ENCODE data around the gene MYO5C.
"Not testable (repeated sequence)": the region's sequence is repeated elsewhere in the genome, so short reads cannot be mapped to it uniquely, and the experiment has no call there.

Gene MYO5C

DNA sequence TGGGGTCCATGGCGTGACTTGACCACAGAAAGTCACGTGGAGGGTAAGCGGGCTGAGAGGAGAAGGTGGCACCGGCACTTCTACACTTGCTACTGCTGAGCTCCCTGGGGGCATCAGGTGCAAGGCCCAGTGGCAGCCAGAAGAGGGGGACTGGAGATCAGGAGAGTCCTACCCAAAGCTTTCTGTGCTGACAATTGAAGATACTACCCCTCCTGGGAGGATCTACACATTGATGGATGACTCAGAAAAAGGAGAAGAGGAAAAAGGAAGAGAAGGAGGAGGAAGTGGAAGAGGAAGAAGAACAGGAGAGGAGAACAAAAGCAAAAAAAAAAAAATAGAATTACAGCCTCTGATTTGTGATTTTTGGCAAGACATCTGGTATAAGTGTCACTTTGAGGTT is 41.2 kb downstream of the MYO5C start:
- no peak overlapping the region for H3K4me3 ChIP-seq (ENCODE audit: low read length)
- no peak for DNase-seq (ENCODE audit: low read depth, low spot score)

DNA sequence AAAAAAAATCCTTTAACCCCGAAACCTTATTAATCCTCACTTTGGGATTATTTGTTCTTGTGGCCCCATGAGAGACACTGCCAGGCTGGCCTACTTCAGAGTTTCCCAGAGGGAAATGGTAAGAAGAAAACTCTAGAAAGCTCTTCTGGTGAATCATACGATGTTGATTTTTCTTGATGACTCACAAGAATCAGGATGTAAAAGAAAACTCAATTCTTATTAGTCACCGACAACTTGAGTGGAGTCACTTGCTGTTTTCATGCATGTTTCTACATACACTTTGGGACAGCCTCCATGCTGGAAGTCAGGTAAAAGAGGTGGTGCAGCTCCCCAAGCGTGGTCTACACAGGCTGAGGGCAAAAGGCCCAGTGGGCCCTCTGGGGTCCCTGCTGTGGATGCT is 42.8 kb downstream of the MYO5C start:
- DNase-seq (ENCODE audit: low read depth, low spot score): no peak
- H3K4me3 ChIP-seq (ENCODE audit: low read length): no peak overlapping the region

DNA sequence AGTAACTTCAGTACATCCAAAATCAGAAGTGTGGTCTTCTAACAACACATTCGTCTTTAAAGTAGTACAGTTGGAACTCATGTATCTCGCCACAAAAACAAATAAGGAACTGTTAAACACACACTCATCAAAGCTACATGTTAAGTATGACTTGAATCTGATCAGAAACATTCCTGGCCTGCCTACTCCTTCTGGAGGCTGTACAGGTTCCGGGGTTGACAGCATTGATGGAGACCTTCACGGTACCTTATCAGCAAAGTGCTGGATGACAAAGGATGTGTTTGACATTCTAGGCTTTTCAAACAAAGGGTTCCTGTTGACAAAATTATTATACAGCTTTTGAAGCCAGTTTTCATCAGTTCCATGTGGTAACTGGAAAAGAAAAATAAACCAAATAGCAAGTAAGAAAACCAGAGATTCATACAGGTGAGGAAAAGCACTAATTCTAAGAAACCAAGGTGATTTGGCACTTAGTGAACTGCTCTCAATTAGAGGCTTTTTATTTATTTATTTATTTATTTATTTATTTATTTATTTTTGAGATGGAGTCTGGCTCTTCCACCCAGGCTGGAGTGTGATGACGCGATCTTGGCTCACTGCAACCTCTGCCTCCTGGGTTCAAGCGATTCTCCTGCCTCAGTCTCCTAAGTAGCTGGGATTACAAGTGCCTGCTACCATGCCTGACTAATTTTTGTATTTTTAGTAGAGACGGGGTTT is 44.3 kb downstream of the MYO5C start:
- H3K4me3 ChIP-seq (ENCODE audit: low read length): no peak overlapping the region
- no peak for DNase-seq (ENCODE audit: low read depth, low spot score)

DNA sequence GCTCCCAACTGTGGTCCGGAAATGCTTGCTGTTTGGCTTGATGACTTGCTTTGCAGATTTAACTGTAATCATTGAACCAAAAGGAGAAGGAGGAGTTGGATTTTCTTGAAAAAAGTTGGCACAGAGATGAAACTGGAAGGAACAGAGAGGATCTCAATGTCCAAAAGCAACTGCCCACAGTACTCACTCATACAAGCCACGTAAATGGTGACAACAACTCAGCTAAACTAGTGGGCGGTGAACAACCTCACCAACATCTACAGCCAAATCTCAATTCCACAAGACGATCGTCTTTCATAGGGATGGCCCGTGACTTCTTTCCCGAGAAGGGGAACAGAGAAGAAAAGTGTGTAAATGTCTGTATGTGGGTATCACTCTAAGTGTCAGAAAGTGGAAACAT is 48.1 kb downstream of the MYO5C start:
- no peak for DNase-seq (ENCODE audit: low read depth, low spot score)
- no peak overlapping the region for H3K4me3 ChIP-seq (ENCODE audit: low read length)

DNA sequence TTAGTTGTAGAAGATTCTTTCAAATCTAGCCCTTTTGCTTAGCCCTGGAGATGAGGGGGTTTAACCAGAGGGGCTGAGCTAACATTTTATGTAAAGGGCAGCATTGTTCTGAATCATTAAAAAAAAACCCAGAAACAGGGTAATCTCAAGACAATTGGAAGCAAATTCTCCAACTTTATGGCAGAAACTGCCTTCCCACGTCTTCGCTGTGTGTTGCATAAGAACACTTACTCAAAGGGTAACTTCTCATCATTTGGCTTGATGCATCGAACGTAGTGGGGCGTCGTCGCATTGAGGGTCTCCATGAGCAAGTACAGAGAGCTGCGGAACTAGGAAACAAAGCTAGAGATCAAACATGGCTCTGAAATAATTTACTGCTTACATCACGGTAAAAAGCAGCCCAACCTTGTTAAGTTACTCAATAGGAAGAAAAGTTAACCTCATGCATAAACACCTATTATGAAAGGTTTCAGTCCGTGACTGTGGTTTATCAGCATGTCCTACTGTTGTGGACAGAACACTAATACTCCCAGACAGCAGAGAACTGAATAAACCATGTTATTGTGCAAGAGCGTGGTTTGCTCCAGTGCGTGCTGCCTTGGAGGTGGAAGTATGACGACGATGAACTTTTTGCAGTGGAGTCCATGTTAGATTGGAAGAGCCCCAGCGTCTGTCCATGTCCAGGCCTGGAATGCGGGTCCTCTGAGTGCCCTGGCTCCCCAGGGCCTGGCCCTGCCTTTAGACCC is 48.7 kb downstream of the MYO5C start:
- H3K4me3 ChIP-seq (ENCODE audit: low read length): no peak overlapping the region
- no peak for DNase-seq (ENCODE audit: low read depth, low spot score)

DNA sequence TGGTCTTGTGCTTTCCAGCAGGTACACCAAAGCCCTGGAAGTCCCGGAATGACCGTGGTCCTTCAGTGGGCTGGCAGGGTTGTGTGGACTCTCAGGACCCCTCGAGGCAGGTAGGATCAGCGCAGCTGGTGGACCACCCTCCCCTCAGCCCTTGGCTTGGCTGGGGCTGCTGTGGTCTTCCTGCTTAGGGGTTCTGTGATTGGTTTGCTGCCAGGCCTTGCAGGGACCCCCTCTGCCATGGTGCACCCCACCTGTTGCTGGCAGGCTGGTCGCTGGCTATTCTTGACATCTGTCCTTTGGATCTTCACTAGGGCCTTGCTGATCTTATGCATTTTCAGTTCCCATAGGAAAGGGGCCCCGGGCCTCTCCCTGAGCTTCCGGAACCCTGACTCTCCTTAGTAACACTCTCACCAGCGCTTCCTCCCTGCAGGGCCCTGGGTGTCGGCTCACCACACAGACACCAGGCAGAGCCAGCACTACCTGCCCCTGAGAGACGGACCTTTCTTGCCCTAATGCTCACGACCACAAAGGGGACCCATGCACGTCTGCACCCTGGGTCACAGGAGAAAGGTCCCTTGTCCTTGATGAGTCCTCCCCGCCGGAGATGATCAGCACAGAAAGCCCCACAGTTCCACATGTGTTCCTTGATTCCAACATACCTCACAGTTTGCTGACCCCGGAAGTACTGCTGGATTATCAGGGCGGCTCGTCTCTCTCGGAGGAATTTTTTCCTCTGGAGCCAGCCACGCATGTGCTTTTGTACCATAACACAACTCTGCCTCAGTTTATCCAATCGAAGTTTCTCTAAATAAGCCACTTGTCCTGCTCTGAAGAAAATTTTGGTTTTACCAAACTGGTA is 51.7 kb downstream of the MYO5C start:
- no peak overlapping the region for H3K4me3 ChIP-seq (ENCODE audit: low read length)
- DNase-seq (ENCODE audit: low read depth, low spot score): no peak

DNA sequence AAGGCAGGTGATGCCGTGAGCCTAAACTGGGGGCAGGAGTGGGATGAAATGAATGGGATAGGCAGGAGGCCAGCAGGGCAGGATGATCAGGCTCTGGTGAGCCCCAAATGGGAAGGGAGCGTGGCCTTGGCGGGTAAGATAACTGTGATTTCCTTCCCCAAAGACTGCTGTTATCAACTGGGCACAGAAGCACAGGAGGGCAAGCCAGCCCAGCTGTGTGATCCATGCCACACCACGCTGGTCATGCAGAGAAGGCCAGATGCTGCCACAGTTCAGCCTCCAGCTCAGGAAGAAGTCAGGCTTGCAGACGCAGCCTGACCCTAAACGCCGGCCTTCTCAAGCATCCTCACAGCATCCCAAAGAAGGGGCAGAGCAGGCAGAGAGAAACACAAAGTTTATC is 52.3 kb downstream of the MYO5C start:
- no peak overlapping the region for H3K4me3 ChIP-seq (ENCODE audit: low read length)
- no peak for DNase-seq (ENCODE audit: low read depth, low spot score)

DNA sequence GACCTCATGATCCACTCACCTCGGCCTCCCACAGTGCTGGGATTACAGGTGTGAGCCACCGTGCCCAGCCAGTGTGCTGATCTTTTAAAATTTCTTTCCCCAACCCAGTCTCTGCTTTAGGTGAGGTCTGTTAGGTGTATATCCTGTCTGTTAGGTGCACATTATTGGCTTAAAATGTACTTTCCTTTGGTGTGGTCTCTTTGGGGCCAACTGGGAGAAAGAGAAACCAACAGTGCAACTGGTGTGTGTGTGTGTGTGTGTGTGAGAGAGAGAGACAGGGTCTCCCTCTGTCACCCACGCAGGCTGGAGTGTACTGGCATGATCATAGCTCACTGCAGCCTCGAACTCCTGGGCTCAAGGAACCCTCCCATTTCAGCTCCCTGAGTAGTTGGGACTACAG is 54.1 kb downstream of the MYO5C start:
- H3K4me3 ChIP-seq (ENCODE audit: low read length): no peak overlapping the region
- peak; percentile 63 for DNase-seq (ENCODE audit: low read depth, low spot score)

DNA sequence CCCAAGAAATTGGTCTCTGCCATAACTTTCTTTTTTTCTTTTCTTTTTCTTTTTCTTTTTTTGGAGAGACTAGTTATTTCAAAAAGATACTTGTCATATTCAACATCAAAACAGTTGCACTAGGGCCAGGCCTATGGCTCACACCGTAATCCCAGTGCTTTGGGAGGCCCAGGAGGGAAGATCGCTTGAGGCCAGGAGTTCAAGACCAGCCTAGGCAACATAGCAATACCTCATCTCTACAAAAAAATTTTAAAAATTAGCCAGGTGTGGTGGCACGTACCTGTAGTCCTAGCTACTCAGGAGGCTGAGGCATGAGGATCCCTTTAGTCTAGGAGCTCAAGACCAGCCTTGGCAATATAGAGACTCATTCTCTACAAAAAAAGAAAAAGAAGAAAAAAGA is 55.4 kb downstream of the MYO5C start:
- no peak for DNase-seq (ENCODE audit: low read depth, low spot score)

DNA sequence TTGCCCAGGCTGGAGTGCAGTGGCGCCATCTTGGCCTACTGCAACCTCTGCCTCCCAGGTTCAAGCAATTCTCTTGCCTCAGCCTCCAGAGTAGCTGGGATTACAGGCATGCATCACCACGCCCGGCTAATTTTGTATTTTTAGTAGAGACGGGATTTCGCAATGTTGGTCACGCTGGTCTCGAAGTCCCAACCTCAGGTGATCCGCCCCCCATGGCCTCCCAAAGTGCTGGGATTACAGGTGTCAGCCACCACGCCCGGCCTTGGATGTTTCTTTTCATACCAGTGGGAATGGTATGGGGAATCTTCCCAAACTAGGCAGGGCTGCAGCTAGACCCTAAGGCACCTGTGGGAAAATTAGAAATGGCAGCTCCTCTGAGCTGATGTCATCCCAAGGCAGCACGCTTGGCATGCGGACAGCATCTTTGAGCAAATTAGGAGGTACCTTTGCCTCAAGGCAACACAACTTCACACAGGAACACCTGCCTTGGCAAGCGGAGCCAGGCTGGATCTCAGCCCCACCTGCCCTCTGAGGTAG is 56.5 kb downstream of the MYO5C start:
- not testable (repeated sequence) for H3K4me3 ChIP-seq (ENCODE audit: low read length); DNase-seq (ENCODE audit: low read depth, low spot score)

More for the DNA sequence above, 55.4 kb downstream of the MYO5C start:
- H3K4me3 ChIP-seq (ENCODE audit: low read length): no peak overlapping the region

DNA sequence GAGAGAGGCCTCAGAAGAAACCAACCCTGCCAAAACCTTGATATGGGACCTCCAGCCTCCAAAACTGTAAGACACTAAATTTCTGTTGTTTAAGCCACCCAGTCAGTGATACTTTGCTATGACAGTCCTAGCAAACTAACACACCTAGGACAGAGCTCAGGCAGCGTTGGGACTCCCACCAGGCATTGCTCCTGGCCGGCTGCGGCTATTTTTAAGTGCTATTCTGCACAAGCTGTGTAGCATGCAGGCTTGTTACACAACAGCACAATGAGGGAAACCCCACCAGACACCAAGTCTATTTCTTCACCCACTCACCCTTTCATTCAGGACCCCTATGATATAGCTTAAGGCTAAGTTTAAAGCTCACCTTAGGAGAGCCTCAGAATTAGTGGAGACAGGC is 57.5 kb downstream of the MYO5C start:
- DNase-seq (ENCODE audit: low read depth, low spot score): no peak
- no peak overlapping the region for H3K4me3 ChIP-seq (ENCODE audit: low read length)

DNA sequence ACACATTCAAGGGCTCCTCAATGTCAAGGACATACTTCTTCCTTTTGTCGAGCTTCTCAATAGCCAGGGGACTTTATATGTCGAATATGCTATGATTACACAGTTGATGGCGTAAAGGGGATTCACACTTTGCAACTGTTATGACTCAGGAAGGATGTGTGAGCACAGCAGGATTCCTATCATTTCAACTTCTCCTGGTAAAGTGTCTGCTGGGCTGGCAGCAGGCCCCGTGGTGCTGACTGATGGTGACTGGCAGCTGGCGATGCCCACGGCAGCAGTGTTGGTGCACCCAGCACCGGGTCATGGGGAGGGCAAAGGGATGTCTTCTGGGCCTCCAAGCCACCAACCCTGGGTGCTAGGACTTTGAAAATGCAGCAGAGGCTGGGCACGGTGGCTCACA is 59.6 kb downstream of the MYO5C start:
- no peak for DNase-seq (ENCODE audit: low read depth, low spot score)
- H3K4me3 ChIP-seq (ENCODE audit: low read length): no peak overlapping the region

DNA sequence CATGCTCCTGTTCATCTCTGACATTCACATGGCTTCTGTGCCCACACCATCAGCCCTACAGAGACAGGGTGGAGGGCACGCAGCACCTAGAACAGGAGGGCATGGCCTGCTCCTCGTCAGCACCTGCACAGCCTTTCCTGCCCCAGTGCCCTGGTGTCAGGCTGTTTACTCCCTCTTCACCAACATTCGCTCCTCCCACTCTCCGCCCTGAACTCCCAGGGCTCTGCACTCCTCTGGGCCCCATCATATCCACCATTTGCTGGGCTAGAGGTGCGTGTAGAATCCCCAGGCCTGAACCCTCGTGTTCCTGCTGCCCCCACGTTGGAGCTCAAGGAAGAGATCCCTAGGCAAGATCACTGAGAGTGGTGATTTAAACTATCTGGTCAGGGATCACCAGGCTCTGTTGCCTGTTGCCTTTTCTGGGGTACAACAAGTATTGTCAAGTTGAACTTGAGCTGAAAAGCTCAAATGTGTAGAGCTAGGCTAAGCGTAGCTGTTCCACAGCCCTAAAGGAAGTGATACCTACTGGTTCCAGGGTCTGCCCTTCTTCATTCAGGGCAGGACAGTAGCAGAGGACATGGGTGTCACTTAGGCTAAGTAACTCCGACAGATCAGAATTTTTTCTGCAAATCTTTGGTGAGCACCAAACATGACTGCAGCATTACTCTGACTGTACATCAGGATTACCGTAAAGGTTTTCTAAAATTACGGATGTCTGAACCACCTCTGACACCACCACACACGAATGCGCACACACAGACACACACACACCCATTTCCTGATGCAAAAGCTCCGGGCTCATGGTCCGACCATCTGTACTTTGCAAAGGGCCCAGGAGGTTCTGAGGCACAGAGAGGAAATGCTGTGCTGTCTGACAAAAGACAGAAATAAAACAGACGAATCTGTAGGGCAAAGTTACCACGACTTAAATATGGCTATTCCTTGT is 60.7 kb downstream of the MYO5C start:
- DNase-seq (ENCODE audit: low read depth, low spot score): no peak
- H3K4me3 ChIP-seq (ENCODE audit: low read length): no peak overlapping the region

DNA sequence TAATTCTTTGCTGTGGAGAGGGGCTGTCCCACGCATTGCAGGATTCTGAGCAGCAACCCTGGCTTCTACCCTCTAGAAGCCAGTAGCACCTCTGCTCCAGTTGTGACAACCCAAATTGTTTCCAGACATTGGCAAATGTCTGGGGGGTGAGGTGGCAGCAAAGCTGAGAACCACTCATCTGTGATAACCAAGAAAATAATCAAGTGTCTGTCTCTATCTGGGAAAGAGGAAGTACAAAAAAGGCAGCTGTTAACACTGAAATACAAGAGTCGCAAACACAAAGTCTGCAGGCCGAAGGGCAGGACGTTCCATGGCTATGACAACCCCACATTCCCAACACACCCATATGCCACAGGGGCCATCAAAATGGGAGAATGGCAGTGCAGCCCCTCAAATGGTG is 62.2 kb downstream of the MYO5C start:
- DNase-seq (ENCODE audit: low read depth, low spot score): no peak

DNA sequence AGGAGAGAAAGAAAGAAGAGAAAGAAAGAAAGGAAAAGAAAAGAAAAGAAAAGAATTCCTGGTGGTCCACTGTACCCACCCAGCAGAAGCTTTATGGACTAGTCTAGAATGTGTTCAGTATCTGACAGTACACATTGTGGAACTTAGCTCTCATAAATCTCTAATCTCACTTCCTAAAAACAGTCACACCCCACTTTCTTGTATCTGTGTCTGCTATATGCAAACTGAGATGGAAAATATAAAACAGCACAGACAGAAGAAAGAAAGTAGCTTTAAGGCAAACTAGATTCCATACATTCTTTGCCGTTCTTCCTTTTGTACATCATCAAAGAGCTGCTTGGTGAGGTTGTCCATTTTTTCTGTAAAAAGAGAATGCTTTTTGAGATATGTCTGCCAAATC is 63.3 kb downstream of the MYO5C start:
- no peak for DNase-seq (ENCODE audit: low read depth, low spot score)
- no peak overlapping the region for H3K4me3 ChIP-seq (ENCODE audit: low read length)

More for the DNA sequence above, 62.2 kb downstream of the MYO5C start:
- no peak overlapping the region for H3K4me3 ChIP-seq (ENCODE audit: low read length)

DNA sequence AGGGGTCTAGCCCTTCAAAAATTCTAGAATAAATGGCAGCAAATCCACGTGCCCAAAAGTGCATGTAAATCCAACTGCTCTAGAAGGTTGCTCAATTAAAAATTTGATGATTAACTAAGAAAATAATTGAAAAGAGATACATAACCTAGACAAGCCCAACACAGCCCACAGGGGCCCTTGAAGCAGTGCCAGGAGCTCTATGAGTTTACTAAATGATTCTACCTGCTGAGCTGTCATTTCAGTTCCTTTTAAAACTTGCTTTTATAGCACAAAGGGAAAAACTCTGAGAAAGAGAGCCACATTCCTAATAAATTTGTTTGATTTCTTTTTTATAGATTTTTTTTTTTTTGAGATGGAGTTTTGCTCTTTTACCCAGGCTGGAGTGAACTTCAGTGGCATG is 65.5 kb downstream of the MYO5C start:
- H3K4me3 ChIP-seq (ENCODE audit: low read length): no peak overlapping the region
- no peak for DNase-seq (ENCODE audit: low read depth, low spot score)

DNA sequence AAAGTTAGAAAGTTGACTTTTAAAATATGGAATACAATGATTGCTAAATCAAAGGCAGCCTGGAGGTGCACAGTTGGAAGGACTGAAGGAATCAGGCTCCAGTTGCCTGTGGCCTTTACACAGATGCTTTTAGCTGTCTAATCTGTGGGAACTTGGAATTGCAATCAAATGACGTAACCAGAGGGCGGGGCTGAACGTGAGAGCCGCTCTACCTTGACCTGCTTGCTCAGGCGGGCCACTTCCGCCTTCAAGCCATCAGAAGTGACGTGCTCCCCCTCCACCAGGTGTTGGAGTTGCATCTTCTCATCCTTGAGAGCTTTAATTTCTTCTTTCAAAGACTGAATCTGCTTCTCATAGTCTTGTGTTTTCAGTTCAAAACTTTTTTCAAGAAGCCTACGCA is 66.7 kb downstream of the MYO5C start:
- no peak overlapping the region for H3K4me3 ChIP-seq (ENCODE audit: low read length)
- no peak for DNase-seq (ENCODE audit: low read depth, low spot score)

DNA sequence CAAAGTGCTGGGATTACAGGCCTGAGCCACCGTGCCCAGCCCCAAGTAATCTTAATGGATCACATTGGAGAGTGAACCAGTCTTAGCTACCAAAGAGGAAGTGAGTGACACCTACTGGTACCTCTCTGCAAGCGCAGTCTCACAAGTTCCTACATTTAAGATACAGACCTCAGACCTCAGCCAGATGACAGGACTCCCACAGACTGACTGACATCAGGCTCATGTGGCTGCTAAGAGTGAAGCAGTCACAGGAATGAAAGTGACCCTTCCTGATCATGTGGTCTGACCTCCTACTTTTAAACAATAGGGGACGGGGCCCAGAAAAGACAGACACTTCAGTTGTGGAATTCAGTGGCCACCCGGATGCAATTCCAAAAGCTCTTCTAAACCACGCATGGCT is 68.1 kb downstream of the MYO5C start:
- no peak overlapping the region for H3K4me3 ChIP-seq (ENCODE audit: low read length)
- DNase-seq (ENCODE audit: low read depth, low spot score): peak; percentile 88

DNA sequence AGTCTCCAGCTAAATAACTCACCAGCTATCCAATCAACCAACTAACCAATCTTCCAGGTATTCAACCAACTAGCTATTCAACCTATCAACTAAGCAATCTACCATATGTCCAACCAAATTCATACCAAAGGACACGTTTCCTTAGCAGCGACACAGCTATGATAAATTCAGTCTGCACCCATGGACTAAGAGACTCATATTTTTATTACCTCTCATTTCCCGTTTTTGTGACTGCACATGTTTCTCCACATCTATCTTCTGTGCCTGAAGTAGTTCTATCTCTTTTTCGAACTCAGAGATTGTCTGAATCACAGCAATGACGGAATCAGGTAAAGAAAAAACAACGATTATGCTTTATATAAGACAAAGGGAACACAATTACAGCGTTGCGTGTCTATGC is 70.4 kb downstream of the MYO5C start:
- no peak for DNase-seq (ENCODE audit: low read depth, low spot score)
- no peak overlapping the region for H3K4me3 ChIP-seq (ENCODE audit: low read length)

Measured in Jurkat, Clone E6-1 (cell line).